Adrenal gland (tissue), 12 donors: ENCODE data around the gene TCTN3. TPM values are rescaled to one million over a fixed set of nuclear protein-coding genes. Genes with fewer than 3 reads are reported as not detected.

Source experiments
- DNase-seq, 7 donors: peaks; one replicate each; pipeline ENCODE4 v3.0.0-alpha.2; 2019 to 2020
- H3K27ac ChIP-seq, 5 donors: fragments of 200-600 bp; sonication (generic) in 4 of 5; 1 replicate in 3 of 5; 2 replicates in 2 of 5; pipeline versions ENCODE4 v1.5.1 to v1.8.0; 2016 to 2020; ENCODE audit warnings: mild to moderate bottlenecking in 1 of 5
- H3K27me3 ChIP-seq: fragments of 200-600 bp; 2 replicates; pipeline ENCODE4 v1.8.0; 2021
- H3K36me3 ChIP-seq, 2 donors: fragments of 200-600 bp; replicated peaks in 1 of 2; 1 replicate in 1 of 2; 2 replicates in 1 of 2; pipeline versions ENCODE4 v1.5.1 to v1.8.0; 2018 to 2022
- H3K4me1 ChIP-seq, 2 donors: fragments of 200-600 bp; replicated peaks in 1 of 2; 1 replicate in 1 of 2; 2 replicates in 1 of 2; pipeline versions ENCODE4 v1.5.1 to v1.8.0; 2018 to 2021
- H3K4me3 ChIP-seq, 4 donors: fragments of 200-600 bp; sonication (generic) in 3 of 4; one replicate each; pipeline ENCODE4 v1.5.1; 2016 to 2018
- H3K9me3 ChIP-seq, 3 donors: fragments of 200-600 bp; sonication (generic) in 1 of 3; replicated peaks in 1 of 3; 1 replicate in 2 of 3; 2 replicates in 1 of 3; pipeline versions ENCODE4 v1.5.1 to v1.8.0; 2016 to 2021
- CTCF ChIP-seq, 6 experiments: fragments of 450-650 bp in 4 of 6; fragments of 200-600 bp in 2 of 6; sonication (generic) in 1 of 6; IDR thresholded peaks; 1 replicate in 5 of 6; 2 replicates in 1 of 6; pipeline versions ENCODE4 v1.5.1 to v1.8.0; 2016 to 2021; ENCODE audit warnings: antibody characterized with exemption in 6 of 6, mild to moderate bottlenecking in 2 of 6, moderate library complexity in 1 of 6
- POLR2A ChIP-seq, 2 donors: fragments of 450-650 bp; IDR thresholded peaks; one replicate each; pipeline ENCODE4 v1.6.1; 2017; ENCODE audit warnings: antibody characterized with exemption in 2 of 2, mild to moderate bottlenecking in 2 of 2, moderate library complexity in 1 of 2
- WGBS, 4 donors: extraction: QIAGEN DNeasy Blood & Tissue Kit in 2 of 4; methylation state at CpG; one replicate each; pipeline versions ENCODE4 v1.1.5 to v1.1.7; 2013 to 2017; 5-methylcytosine and 5-hydroxymethylcytosine counted together
- intact Hi-C, 2 donors: fragments of 100-400 bp; cut with DNase I; formaldehyde crosslinking; loops; one replicate each; pipeline versions ENCODE4 v1.14.1 to v1.15.0; 2022 to 2023
- polyA plus RNA-seq, 3 donors: library from polyadenylated mRNA; stranded (reverse); fragments of 200-250 nt in 2 of 3; fragments of 350-450 nt in 1 of 3; fragmentation: Illumina TruSeq in 1 of 3; extraction: RNeasy Lipid Tissue Mini Kit (QIAGEN cat#74804) in 1 of 3; gene quantifications; one replicate each; pipeline ENCODE4 v1.2.3, GENCODE V29; 2013 to 2014
- total RNA-seq, 9 donors: library from RNA; depleted of rRNA in 4 of 9; stranded (reverse); fragments of >200 nt in 4 of 9; fragments of 120-200 nt in 1 of 9; fragmentation: NEBNext Ultra II Directional in 1 of 9; extraction: Animal tissue kit (Norgen Biotek cat#: 25700) in 1 of 9; gene quantifications; one replicate each; pipeline versions ENCODE4 v1.1.0 to v1.2.4, GENCODE V29; 2013 to 2023
- donor health status: healthy with polysubstance abuse.
- donor health status: Bipolar disorder and iron deficiency.
- donor health status: DM: yes; HTN: yes; CAD: no.
- donor health status: DM: no; HTN: no; CAD: no.
- donor health status: DM: no; HTN: no; CAD: no.
- donor health status: DM: yes; HTN: yes; CAD: no.

The TCTN3 gene
- total and polyA plus RNA-seq, 12 donors: 14.2 to 72.3 (median 43.6) TPM

- 78 to 87% (median 84%) methylated on average over 3 of the region's 3 CpGs for WGBS, 4 donors
Measured at GRCh38 chr10:95716466-95716865, 22.7 kb upstream of the TCTN3 start.

GRCh38 chr10:95711492-95711891, 17.8 kb upstream of the TCTN3 start:
- H3K36me3 ChIP-seq: no peaks in the 10 kb centered on the region
- no peaks in the 10 kb centered on the region for H3K27me3 ChIP-seq
- no peak overlapping the region for H3K4me3 ChIP-seq
- intact Hi-C loops: no loop called here
- 86 to 92% (median 87%) methylated on average over 4 of the region's 4 CpGs for WGBS, 4 donors
- H3K9me3 ChIP-seq: no peaks in the 10 kb centered on the region
- DNase-seq: no peak
- no peak overlapping the region for H3K27ac ChIP-seq
- H3K4me1 ChIP-seq: no peaks in the 10 kb centered on the region
- TF ChIP-seq POLR2A (IDR thresholded peaks at IDR 0.05): no peak
- TF ChIP-seq CTCF (IDR thresholded peaks at IDR 0.05): no peak

More at GRCh38 chr10:95716466-95716865, 22.7 kb upstream of the TCTN3 start:
- Histone ChIP-seq H3K27ac (no peak overlapping the region), H3K27me3 (no peaks in the 10 kb centered on the region), H3K4me3 (no peak overlapping the region), H3K36me3 (no peaks in the 10 kb centered on the region), H3K4me1 (no peaks in the 10 kb centered on the region), H3K9me3 (no peaks in the 10 kb centered on the region)
- intact Hi-C loops: no loop called here
- no peak for DNase-seq
- TF ChIP-seq POLR2A (IDR thresholded peaks at IDR 0.05) (no peak), CTCF (IDR thresholded peaks at IDR 0.05) (no peak)

- H3K36me3 ChIP-seq: no peaks in the 10 kb centered on the region
- intact Hi-C loops: no loop called here
- H3K9me3 ChIP-seq: no peaks in the 10 kb centered on the region
- H3K4me3 ChIP-seq: no peak overlapping the region
- WGBS, 4 donors: 83 to 100% (median 92%) methylated on average over 3 to 7 of the region's 7 CpGs
- no peak for DNase-seq
- no peak for TF ChIP-seq CTCF (IDR thresholded peaks at IDR 0.05)
- no peak for TF ChIP-seq POLR2A (IDR thresholded peaks at IDR 0.05)
- H3K27me3 ChIP-seq: no peaks in the 10 kb centered on the region
- no peaks in the 10 kb centered on the region for H3K4me1 ChIP-seq
- H3K27ac ChIP-seq: no peak overlapping the region
Measured at GRCh38 chr10:95706990-95707389, 13.3 kb upstream of the TCTN3 start.

GRCh38 chr10:95706573-95706972, 12.8 kb upstream of the TCTN3 start:
- Histone ChIP-seq H3K27ac (no peak overlapping the region), H3K4me1 (no peaks in the 10 kb centered on the region), H3K27me3 (no peaks in the 10 kb centered on the region), H3K4me3 (no peak overlapping the region), H3K36me3 (no peaks in the 10 kb centered on the region), H3K9me3 (no peaks in the 10 kb centered on the region)
- TF ChIP-seq CTCF (IDR thresholded peaks at IDR 0.05) (no peak), POLR2A (IDR thresholded peaks at IDR 0.05) (no peak)
- no peak for DNase-seq
- 0 to 52% (median 47%) methylated on average over 1 to 6 of the region's 6 CpGs for WGBS, 4 donors
- intact Hi-C loops: no loop called here
